SIG-M5 (cell line): Measurements from ENCODE around the gene NUCB2.
A peak's percentile ranks its signal among the peaks of the same experiment; 100 is the strongest.

Experiments used
- DNase-seq: peaks from one replicate; lab custom pipeline; 2025; lab: John Stamatoyannopoulos, UW

The NUCB2 gene

DNA sequence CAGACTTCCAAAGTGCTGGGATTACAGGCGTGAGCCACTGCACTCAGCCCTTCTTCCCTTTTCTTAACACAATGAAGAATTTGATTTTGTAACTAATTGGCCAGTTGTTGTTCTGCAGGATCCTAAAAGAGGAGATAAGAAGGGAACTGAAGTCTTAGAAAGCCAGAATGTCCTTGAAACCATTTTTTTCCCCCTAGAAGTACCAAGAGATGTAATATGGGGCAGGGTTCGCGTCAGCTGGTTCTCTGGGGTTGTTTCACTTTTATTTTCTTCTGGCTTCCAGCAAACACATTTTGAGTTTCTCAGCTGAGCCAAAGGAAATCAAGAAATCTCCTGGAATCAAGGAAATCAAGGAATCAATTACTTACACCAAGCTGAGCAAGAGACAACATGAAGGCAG, 7.6 kb upstream of the NUCB2 start:
- DNase-seq: no peak

GRCh38 chr11:17272801-17273200, 3.7 kb upstream of the NUCB2 start:
- no peak for DNase-seq

GRCh38 chr11:17273211-17273610, 3.3 kb upstream of the NUCB2 start:
- DNase-seq: no peak

- DNase-seq: no peak
Measured at GRCh38 chr11:17273668-17274282, 2.8 kb upstream of the NUCB2 start.

GRCh38 chr11:17275400-17276235, 921 bp upstream of the NUCB2 start:
- peak; percentile 24 for DNase-seq

DNA sequence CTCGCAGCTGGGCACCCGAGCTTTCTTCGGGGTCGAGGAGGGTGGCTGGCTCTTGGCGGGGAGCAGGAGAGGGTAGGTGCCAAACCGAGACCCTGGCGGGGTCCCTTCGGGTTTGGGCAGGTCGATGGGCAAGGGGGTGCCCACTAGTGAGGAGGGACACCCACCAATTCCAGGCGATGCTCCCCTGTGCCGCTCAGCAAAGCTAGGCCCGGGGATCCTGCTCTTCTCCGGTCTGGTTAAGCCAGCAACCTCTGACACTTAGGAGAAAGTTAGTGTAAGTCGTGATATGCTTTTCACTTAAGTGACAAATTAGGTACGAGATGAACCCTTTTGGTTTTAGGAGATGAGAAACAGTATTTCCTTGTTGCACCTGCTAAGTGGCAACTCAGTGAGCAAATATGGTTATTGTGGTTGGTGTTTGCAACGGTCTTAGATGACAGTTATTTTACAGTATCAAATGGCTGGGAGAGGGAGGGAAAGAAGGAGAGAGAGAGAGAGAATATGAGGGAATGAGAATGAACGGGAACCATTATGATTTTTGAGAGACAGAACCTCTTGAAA, 565 bp downstream of the NUCB2 start:
- peak; percentile 31 for DNase-seq

- no peak for DNase-seq
Measured at GRCh38 chr11:17280494-17281127, 4.1 kb downstream of the NUCB2 start.

- DNase-seq: no peak
Measured at GRCh38 chr11:17286332-17286731, 9.8 kb downstream of the NUCB2 start.

DNA sequence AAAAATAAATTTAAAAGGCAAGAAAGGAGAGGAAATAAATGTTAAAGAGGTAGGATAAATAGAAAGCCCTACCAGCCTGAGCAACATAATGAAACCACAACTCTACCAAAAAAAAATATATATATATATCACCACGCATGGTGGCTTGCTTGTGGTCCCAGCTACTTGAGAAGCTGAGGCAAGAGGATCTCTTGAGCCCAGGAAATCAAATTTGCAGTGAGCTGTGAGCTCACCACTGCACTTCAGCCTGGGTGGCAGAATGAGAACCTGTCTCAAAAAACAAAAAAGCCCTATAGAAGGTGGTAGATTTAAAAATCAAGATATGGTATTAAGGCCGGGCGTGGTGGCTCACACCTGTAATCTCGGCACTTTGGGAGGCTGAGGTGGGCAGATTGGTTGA, 10.5 kb downstream of the NUCB2 start:
- no peak for DNase-seq

DNA sequence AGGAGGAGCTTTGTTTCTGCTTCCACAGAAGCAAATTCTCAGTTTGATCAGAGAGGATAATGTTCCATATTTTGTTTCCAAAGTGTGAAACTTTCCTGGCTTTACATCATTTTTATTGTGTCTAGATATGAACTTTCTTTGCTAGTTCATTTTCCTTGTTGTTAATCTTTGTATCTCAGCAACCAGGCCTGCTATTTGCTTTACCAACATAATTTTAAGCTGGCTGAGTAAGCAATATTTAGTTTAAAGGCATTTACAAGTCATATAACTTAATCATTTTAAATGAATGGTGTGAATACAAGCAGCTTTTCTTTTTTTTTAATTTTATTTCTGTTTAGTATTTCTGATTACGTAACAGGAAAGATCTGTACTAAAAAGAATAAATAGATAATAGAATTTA, 15.2 kb downstream of the NUCB2 start:
- DNase-seq: no peak

GRCh38 chr11:17293311-17293710, 16.8 kb downstream of the NUCB2 start:
- DNase-seq: no peak

- no peak for DNase-seq
Measured at GRCh38 chr11:17294033-17294432, 17.5 kb downstream of the NUCB2 start.

GRCh38 chr11:17296852-17297559, 20.5 kb downstream of the NUCB2 start:
- no peak for DNase-seq

GRCh38 chr11:17298302-17298701, 21.8 kb downstream of the NUCB2 start:
- no peak for DNase-seq

GRCh38 chr11:17300372-17300771, 23.8 kb downstream of the NUCB2 start:
- DNase-seq: no peak

GRCh38 chr11:17313349-17314231, 37.1 kb downstream of the NUCB2 start:
- DNase-seq: no peak

DNA sequence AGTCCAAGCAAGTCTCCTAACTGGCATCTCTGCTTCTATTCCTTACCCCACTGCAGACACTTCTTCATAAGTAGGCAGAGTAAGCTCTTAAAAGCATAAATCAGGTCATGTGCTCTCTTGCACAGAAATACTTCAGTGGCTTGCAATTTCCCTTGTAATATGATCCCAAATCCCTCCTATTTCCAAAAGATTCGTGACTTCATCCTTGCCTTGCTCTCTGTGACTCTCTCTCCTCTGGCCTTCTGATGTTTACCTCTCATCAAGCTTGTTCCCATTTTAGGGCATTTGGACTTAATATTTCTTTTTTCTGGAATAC, 37.7 kb downstream of the NUCB2 start:
- no peak for DNase-seq

DNA sequence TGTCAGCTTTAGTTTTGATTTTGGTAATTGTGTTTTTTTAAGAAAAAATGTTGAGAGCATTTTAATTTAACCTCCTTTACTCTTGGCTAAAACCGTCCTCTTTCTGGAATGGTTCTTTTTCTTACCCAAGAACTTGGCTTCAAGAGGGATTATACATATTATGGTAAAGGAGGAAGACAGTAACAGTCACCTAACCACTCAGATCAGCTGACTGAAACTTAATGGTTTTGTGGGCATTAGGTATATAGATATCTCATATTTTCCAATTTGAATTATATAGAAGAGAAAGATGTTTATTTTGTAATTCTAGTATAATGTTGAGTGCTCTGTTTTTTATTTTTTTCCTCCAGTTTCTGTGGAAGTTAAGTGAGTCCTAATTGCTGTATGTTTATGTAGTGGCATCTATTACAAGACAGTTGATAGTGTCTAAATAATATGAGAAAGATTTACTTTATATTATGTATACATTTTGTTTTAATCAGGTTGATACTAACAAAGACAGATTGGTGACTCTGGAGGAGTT, 38.4 kb downstream of the NUCB2 start:
- DNase-seq: no peak

DNA sequence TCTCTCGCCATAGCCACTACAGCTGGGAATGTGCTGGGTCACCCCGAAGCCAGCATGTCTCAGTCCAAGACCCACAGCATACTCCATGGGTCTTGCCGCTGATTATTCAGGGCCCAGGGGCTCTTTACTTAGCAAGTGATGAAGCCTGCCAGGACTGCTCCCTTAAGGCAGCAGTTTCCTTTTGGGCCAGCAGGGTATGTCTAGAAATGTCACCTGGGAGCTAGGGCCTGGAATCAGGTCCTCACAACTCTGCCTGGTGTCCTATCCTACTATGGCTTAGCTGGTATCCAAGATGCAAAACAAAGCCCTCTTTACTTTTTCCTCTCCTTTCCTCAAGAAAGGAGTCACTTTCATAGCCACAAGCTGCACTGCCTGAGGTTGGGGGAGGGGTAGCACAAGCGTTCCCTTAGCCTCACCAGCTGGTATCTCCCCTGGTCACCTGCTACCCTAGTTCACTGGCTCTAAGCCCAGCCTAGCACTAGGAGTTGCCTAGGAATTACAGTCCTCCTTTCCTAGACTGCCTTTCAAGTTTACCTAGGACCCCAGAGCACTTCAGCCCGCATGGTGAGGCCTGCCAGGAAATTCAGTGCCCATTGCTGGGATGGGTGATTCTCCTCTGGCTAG, 52.4 kb downstream of the NUCB2 start:
- no peak for DNase-seq

DNA sequence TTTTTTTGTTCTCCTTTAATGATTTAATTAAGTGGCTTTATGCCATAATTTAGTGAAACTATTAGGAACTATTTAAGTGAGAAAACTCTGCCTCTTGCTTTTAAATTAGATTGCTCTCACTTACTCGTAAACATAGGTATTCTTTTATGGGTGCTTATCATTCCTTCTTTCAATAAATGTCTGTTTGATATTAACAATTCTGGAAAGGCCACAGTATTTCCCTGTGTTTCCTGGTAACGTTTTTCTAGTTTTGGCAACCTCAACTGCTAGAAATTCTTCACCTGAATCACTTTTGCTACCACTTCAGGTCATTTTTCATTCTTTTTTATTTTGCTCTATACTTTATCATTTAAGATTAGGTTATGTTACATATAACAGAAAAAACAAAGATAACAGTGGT, 55.1 kb downstream of the NUCB2 start:
- no peak for DNase-seq
